GM21723 (cell line): ENCODE results near the gene NFATC2IP.
"Not testable (repeated sequence)": the region's sequence is repeated elsewhere in the genome, so short reads cannot be mapped to it uniquely, and the experiment has no call there.

ENCODE experiments used
- ATAC-seq: cut with Tn5 transposase; IDR thresholded peaks from one replicate; pipeline ENCODE4 v1.9.1; 2021; ENCODE audit warnings: mild to moderate bottlenecking, moderate library complexity; ENCODE audit not compliant: unreplicated experiment

NFATC2IP gene

DNA sequence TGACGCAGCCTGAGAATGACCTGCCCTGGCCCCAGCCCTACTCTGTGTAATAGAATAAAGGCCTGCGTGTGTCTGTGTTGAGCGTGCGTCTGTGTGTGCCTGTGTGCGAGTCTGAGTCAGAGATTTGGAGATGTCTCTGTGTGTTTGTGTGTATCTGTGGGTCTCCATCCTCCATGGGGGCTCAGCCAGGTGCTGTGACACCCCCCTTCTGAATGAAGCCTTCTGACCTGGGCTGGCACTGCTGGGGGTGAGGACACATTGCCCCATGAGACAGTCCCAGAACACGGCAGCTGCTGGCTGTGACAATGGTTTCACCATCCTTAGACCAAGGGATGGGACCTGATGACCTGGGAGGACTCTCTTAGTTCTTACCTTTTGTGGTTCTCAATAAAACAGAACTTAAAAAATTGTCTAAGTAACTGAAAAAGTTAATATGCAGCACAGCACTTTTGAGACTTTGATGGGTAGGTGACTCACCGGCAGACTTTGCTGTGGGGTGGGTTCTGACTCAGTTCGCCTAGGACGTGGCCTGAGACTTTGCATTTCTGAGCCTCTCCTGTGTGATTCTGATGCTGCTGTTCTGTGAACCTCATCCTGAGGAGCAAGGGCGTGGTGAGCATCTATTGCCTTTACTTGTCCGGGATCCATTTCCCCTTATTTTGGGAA, 39.8 kb downstream of the NFATC2IP start:
- ATAC-seq = no peak

DNA sequence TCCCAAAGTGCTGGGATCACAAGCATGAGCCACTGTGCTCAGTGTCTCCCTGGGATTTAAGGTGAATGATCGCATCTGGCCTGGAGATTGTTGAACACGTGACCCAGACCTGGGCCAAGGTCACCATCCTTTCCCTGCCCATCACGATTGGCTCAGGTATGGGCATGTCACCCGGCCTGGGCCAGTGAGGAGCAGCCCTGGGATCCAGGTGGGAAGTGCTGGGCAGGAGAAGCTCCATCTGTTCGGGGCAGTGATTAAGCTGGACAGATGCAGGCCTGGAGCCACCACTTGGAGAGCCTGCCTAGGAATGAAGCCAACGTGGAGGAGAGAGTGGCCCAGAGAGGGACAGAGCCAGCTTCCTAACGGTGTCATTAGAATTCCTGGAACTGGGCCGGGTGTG, 41.0 kb downstream of the NFATC2IP start:
- ATAC-seq = no peak

DNA sequence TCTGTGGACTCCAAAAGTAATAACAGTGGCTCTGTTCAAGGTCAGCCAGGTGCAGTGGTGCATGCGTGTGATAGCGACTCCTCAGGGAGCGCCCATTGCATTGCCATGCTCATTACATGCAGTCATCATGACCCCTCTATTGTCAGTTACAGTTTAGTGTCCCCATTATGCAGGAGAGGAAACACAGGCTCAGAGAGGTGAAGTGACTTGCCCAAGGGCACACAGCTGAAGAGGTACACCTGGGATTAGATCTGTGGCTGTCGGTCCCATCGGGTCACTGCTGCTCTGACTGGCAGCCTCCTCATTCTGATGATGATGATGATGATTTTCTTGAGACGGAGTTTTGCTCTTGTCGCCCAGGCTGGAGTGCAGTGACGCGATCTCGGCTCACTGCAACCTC, 41.8 kb downstream of the NFATC2IP start:
- no peak for ATAC-seq

DNA sequence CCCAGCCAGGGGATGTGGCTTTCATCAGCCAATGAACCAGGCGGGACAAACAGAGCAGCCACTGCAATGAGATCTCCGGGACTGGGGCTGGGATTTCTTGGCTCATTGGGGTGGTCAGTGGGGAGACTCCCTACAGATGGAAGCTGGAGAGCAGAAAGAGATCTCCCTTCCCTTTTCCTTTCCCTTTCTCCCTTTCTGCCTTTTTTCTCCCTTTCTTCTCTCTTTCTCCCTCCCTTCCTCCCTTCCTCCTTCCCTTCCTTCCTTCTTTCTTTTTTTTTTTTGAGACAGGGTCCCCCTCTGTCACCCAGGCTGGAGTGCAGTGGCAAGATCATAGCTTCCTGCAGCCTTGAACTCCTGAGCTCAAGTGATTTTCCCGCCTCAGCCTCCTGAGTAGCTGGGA, 48.1 kb downstream of the NFATC2IP start:
- no peak for ATAC-seq

DNA sequence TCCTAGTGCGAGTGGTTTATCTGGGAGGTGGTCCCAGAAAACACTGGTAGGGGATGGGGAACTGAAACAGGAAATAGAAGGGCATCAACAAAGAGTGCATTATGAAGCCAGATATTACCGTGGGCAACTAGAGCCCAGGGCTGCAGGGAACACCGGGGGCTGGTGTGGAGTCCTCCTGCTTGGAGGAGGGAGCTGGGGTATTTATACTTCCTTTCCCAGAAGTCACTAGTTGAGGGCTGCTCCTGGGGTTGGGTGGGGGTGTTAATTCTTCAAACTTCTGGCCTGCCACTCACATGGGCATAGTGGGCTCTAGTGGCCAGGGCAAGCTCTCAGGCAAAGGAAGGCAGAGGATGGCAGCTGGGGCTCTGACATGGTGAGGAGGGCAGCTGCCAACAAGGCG, 48.8 kb downstream of the NFATC2IP start:
- ATAC-seq = no peak

DNA sequence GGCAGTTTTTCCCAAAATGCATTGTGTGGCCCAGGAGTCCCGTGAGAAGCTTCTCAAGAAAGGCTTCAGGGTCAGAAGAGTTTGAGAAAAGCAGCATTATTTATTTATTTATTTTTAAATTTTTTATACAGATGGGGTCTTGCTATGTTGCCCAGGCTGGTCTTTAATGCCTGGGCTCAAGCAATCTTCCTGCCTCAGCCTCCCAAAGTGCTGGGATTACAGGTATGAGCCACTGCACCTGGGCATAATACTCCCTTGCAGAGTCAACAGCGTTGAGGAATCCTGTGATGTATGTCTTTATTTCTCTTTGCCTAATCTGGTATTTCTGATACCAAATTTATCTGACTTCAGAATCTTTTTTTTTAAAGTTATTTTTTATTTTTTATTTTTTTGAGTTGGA, 49.3 kb downstream of the NFATC2IP start:
- no peak for ATAC-seq

DNA sequence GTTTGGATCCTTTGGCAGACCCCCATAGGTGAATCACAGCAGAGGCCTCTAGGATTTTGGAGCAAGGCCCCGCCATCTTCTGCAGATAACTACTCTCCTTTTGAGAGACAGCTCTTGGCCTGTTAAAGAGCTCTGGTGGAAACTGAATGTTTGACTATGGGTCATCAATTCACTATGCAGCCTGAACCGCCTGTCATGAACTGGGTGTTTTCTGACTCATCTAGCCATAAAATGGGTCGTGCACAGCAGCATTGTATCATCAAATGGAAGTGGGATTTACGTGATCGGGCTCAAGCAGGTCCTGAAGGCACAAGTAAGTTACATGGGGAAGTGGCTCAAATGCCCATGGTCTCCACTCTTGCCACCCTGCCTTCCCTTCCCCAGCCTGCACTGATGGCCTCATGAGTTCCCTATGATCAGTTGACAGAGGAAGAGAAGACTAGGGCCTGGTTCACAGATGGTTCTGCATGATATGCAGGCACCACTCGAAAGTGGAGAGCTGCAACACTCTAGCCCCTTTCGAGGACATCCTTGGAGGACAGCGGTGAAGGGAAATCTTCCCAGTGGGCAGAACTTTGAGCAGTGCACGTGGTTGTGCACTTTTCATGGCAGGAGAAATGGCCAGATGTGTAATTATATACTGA, 53.9 kb downstream of the NFATC2IP start:
- ATAC-seq = not testable (repeated sequence)

DNA sequence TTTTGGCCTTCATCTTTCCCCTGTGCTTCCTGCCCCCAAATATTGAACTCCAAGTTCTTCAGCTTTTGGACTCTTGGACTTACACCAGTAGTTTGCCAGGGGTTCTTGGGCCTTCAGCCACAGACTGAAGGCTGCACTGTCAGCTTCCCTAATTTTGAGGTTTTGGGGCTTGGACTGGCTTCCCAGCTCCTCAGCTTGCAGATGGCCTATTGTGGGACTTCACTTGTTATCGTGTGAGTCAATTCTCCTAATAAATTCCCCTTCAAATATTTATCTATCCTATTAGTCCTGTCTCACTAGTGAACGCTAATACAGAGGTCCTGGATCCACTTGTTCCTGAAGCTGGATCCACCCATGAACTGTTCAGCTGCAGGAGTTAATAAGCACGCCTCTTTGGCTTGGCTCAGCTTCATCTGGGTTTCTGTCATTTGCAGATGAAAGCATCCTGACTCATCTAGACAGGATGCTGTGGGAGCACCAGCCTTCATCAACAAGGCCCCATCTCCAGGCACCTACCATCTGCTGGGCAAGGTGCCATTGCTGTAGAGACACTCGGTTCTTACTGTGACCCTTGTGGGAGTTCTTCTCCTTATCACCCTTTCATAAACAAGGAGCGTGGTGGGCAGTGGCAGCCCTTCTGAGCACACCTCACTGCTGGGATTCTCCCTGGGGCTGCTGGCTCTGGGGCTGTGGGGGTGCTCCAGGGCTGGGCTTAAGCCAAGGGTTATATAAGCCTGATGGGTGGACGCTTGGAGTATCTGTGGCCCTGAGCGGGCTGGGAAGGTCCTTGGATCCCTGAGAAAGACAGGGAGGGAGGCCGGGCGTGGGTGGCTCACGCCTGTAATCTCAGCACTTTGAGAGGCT, 57.2 kb downstream of the NFATC2IP start:
- no peak for ATAC-seq

DNA sequence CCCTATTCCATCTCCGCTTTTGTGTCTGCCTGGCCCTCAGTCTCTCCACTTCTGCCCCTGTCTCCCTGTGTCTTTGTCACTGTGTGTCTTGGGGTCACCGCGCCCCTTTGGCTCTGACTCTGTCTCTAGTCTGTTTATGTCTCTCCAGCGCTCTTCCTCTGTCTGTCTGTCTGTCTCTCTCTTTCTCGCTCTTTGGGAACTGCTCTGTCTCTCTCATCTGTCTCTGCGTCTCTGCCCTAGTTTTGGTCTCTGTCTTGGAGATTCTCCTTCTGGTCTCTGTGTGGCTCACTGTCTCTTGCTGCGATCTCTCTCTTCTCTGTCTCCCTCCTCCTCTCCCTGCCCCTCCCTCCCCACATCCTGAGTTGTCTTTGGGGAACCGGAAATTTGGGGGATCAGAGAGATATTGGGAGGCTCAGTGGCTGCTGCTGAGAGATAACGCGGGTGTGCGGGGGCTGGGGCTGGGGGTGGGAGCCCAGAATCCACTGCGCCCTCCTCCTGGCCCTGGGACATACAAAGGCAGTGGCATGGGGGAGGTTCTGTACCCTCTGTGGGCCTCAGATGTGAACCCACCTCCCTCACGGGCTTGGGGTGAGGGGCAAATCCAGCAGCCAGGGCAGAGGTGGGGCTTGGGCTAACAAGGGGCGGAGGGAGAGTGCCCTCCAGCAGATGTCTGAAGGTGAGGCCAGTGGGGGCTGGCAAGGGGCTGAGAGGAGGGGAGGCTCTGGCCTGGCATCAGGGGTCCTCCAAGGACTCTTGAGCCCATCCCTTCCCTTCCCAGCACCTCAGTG, 58.5 kb downstream of the NFATC2IP start:
- ATAC-seq = no peak

DNA sequence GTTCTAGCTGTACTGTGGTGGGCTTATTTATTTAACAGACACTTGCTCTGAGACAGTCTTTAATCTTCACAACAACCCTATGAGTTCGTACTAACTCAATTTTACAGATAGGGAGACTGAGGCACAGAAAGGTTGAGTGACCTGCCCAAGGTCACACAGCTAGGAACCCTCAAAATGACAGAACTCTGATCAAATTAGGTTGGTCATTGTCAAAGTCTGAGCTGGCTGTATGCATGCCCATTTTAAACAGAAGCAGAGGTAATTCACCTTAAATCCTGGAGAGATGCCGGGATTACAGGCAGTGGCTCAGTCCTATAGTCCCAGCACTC, 59.1 kb downstream of the NFATC2IP start:
- ATAC-seq = no peak

DNA sequence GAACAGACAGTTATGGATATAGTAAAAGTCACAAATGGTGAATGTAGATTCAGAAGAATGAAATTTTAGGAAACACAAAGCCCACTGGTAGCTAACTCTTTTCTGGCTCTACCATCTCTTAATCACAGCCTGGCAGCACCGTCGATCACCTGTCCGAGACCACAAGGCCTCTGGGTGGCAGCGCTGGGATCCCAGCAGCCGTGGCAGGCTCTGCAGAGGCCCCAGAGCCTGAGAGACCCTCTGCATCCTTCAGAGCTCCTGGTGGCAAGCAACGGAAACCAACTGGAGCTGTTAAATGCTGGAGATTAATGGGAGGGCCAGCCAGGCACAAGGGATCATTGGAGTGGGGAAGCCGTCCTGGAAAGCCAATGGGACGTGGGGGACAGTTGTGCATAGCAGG, 60.4 kb downstream of the NFATC2IP start:
- no peak for ATAC-seq

DNA sequence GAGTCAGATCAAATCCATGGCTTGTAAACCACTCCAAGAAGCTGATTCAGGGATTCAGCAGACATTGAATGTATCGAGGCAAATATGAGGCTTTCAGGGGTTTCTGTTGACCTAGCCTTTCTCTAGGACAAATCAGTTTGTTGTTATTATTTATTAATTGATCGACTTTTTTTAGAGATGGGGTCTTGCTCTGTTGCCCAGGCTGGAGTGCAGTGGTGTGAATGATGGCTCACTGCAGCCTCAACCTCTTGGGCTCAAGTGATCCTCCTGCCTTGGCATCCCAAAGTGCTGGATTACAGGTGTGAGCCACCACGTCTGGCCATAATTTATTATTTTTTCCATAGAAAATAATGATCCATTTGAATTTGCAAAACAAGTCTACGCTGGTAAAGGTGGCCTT, 61.1 kb downstream of the NFATC2IP start:
- ATAC-seq = no peak

DNA sequence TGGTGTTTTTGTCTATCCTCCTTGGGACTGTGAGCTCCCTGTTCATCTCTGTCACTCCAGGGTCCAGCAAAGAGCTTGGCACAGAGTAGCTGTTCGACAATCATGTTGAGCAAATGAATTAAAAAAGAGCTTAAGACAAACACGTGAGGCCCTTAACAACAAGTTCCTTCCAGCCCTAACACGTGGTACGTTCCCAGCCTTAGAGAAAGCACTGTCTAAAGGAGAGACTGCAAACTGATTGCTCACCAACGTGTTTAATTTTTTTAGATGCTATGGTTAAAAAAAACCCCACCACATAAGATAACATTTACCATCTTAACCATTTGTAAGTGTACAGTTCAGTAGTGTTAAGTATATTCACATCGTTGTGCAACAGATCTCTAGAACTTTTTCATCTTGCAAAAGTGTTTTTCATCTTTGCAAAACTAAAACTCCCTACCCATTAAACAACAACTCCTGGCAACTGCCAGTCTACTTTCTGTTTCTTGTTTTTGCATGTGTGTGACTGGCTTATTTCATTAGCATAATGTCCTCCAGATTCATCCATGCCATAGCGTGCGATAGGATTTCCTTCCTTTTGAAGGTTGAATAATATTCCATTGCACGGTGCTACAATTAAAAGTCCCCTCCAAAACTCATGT, 62.3 kb downstream of the NFATC2IP start:
- no peak for ATAC-seq

DNA sequence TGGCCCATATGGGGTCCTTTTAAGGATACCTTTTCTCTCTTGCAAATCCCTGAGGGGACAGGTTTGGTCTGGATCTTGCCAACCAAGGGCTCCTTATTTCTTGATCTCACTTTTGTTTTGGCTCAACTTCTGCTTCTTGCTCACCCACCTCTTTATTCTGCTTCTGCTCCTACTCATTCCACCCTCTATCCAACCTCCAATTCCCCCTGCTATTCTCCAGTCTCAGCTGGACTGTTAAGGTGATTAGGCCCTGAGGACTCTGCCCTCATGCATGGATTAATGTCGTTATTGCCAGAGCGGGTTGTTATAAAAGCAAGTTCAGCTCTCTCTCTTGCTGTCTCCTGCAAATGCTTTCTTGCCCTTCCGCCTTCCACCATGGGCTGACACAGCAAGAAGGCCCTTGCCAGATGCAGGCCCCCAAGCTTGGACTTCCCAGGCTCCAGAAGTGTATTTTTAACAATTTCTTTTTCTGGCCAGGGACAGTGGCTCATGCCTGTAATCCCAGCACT, 63.9 kb downstream of the NFATC2IP start:
- no peak for ATAC-seq
